Measurements from ENCODE around the gene THAP8.

The THAP8 gene

DNA sequence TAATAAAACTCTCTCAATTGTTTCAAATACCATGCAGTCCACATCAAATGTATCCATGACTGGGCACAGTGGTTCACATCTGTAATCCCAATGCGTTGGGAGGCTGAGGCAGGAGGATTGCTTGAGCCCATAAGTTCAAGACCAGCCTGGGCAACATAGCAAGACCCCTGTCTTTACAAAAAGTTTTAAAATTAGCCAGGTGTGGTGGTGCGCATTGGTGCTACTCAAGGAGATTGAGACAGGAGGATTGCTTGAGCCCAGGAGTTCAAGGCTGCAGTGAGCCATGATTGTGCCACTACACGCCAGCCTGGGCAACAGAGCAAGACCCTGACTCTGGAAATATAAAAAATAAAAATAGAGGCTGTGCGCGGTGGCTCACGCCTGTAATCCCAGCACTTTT is 26.4 kb downstream of the THAP8 start:
- Histone ChIP-seq H3K27me3 (ENCODE audit: insufficient read depth, poor library complexity, severe bottlenecking) (no peaks in the 10 kb centered on the region), H3K27ac (replicated peaks) (no peak overlapping the region), H3K4me3 (replicated peaks; ENCODE audit: insufficient read depth, low read length) (no peak overlapping the region)
- TF ChIP-seq GABPA (IDR thresholded peaks at IDR 0.05; ENCODE audit: low read depth) (no peak), POLR2AphosphoS5 (IDR thresholded peaks at IDR 0.05; ENCODE audit: low read depth) (no peak), SPI1 (IDR thresholded peaks at IDR 0.05; ENCODE audit: borderline replicate concordance, low read depth) (no peak), REST (IDR thresholded peaks at IDR 0.05; ENCODE audit: insufficient replicate concordance, low read depth) (no peak)
- TF ChIP-seq, protein P1, sequence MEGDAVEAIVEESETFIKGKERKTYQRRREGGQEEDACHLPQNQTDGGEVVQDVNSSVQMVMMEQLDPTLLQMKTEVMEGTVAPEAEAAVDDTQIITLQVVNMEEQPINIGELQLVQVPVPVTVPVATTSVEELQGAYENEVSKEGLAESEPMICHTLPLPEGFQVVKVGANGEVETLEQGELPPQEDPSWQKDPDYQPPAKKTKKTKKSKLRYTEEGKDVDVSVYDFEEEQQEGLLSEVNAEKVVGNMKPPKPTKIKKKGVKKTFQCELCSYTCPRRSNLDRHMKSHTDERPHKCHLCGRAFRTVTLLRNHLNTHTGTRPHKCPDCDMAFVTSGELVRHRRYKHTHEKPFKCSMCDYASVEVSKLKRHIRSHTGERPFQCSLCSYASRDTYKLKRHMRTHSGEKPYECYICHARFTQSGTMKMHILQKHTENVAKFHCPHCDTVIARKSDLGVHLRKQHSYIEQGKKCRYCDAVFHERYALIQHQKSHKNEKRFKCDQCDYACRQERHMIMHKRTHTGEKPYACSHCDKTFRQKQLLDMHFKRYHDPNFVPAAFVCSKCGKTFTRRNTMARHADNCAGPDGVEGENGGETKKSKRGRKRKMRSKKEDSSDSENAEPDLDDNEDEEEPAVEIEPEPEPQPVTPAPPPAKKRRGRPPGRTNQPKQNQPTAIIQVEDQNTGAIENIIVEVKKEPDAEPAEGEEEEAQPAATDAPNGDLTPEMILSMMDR (IDR thresholded peaks at IDR 0.05; ENCODE audit: insufficient read depth, low read length) = no peak
- DNase-seq (ENCODE audit: low read depth in 1 of 2, low spot score in 1 of 2) = no peak

DNA sequence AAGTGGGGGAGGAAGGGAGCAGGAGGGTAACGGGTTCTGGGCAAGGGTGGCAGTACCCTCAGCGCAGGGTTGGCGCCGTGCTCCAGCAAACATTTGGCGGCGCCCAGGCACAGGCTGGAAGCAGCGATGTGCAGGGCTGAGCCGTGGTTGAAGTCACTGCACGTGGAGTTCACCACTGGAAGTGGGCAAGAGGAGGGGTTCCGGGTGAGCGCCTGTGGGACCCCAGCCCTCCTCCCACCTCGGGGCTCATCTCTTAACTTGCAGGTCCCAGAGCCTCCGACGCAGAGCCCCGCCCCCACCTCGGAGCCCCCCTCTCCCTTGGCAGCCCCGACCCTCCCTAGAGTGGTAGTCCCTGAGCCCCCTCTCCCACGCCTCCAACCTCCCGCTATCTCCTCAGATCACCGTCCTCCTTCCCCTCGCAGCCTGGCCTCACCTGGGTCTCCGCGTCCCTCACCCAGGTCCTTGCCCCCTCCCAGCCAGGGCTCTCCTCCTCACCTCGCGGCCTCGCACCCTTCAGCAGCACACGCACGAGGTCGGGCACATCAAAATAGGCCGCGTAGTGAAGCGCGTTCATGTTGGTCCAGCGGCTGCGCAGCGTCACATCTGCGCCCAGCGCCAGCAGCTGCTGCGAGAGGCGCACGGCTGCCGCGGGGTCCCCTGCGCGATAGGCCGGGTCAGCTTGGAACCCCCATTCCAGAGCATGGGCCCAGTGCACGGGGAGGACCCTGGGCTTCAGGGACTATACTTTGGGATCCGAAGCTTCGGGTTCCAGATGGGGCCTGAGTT is 27.8 kb downstream of the THAP8 start:
- no peak overlapping the region for H3K27ac ChIP-seq (replicated peaks)
- TF ChIP-seq POLR2AphosphoS5 (IDR thresholded peaks at IDR 0.05; ENCODE audit: low read depth) = no peak
- TF ChIP-seq GABPA (IDR thresholded peaks at IDR 0.05; ENCODE audit: low read depth) = no peak
- TF ChIP-seq REST (IDR thresholded peaks at IDR 0.05; ENCODE audit: insufficient replicate concordance, low read depth) = no peak
- no peak for TF ChIP-seq SPI1 (IDR thresholded peaks at IDR 0.05; ENCODE audit: borderline replicate concordance, low read depth)
- TF ChIP-seq, protein P1 (IDR thresholded peaks at IDR 0.05; ENCODE audit: insufficient read depth, low read length) = no peak
- DNase-seq (ENCODE audit: low read depth in 1 of 2, low spot score in 1 of 2) = no peak
- no peaks in the 10 kb centered on the region for H3K27me3 ChIP-seq (ENCODE audit: insufficient read depth, poor library complexity, severe bottlenecking)
- H3K4me3 ChIP-seq (replicated peaks; ENCODE audit: insufficient read depth, low read length) = no peak overlapping the region

DNA sequence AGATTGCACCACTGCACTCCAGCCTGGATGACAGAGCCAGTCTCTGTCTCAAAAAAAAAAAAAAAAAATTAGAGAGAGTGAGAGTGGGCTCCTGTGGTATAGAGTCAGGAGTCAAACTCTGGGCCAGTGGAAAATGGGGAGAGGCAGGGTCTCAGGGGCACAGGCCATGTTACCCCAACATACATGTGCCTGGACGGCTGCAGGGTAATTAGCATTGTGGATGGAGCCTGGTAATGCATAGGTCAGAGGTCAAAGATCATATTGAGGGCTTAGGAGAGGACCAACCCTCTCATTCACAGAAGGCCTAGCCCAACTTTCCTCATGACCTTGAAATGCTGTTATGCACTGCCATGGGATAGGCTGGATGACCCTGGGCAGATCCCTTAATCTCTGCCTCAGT is 28.5 kb downstream of the THAP8 start:
- Histone ChIP-seq H3K27ac (replicated peaks) (no peak overlapping the region), H3K4me3 (replicated peaks; ENCODE audit: insufficient read depth, low read length) (no peak overlapping the region), H3K27me3 (ENCODE audit: insufficient read depth, poor library complexity, severe bottlenecking) (no peaks in the 10 kb centered on the region)
- no peak for DNase-seq (ENCODE audit: low read depth in 1 of 2, low spot score in 1 of 2)
- TF ChIP-seq POLR2AphosphoS5 (IDR thresholded peaks at IDR 0.05; ENCODE audit: low read depth) (no peak), GABPA (IDR thresholded peaks at IDR 0.05; ENCODE audit: low read depth) (no peak), SPI1 (IDR thresholded peaks at IDR 0.05; ENCODE audit: borderline replicate concordance, low read depth) (no peak), REST (IDR thresholded peaks at IDR 0.05; ENCODE audit: insufficient replicate concordance, low read depth) (no peak)
- TF ChIP-seq, protein P1 (IDR thresholded peaks at IDR 0.05; ENCODE audit: insufficient read depth, low read length) = no peak

Data from HL-60 (cell line).